ENCODE results near the gene BBX. TPM values are rescaled to one million over a fixed set of nuclear protein-coding genes. Genes with fewer than 3 reads are reported as not detected.
A peak's percentile ranks its signal among the peaks of the same experiment; 100 is the strongest.

The BBX gene
- polyA plus RNA-seq, 3 donors = 15.7 to 25.1 (median 16.6) TPM

- DNase-seq = peak in 1 of 3 donors; percentile 8
- H3K27ac ChIP-seq (ENCODE audit: low read depth in 1 of 2, low read length in 2 of 2) = peak overlapping the region in 1 of 2 donors; percentile 85
- H3K4me1 ChIP-seq (ENCODE audit: control insufficient read depth in 1 of 2, insufficient read depth in 2 of 2, low read length in 2 of 2) = peaks cover 15 to 16% of the 10 kb centered on the region in 2 donors
- peaks cover 0 to 3% of the 10 kb centered on the region in 2 donors for H3K27me3 ChIP-seq (ENCODE audit: control insufficient read depth in 2 of 2, insufficient read depth in 2 of 2, low read length in 2 of 2)
- H3K4me3 ChIP-seq (replicated peaks in 1 of 3; ENCODE audit: low read depth in 2 of 3, low read length in 3 of 3) = peak overlapping the region; percentile 93 to 98 (median 95)
- peaks cover 0 to 6% of the 10 kb centered on the region in 2 donors for H3K36me3 ChIP-seq (replicated peaks in 1 of 2; ENCODE audit: control insufficient read depth in 1 of 2, insufficient read depth in 2 of 2, low read length in 2 of 2)
- H3K4me1 Mint-ChIP-seq = peaks cover 28% of the 10 kb centered on the region
- peak overlapping the region; percentile 22 to 90 (median 66) for H3K27ac Mint-ChIP-seq
- H3K9ac ChIP-seq (ENCODE audit: insufficient read depth, low read length, poor library complexity, severe bottlenecking) = peak overlapping the region; percentile 85
- no peak for TF ChIP-seq CTCF (IDR thresholded peaks at IDR 0.05)
- peak overlapping the region; percentile 98 for H3K4me2 ChIP-seq (replicated peaks; ENCODE audit: extremely low read depth, low read length, poor library complexity, severe bottlenecking)
- intact Hi-C loops (cut with micrococcal nuclease) = loop anchor here in 1 of 2 donors (5.0 kb wide), 1 partner anchor 93 kb away; no protein-coding TSS in a partner anchor
- peaks cover 31% of the 10 kb centered on the region for H3K79me2 ChIP-seq (ENCODE audit: insufficient read depth, low read length)
- WGBS (ENCODE audit: insufficient coverage) = 0% methylated on average over 26 of the region's 28 CpGs
- H3K9me3 ChIP-seq (replicated peaks in 1 of 2; ENCODE audit: control insufficient read depth in 1 of 2, insufficient read depth in 1 of 2, low read length in 2 of 2) = no peaks in the 10 kb centered on the region
- H3K36me3 Mint-ChIP-seq = peaks cover 3 to 20% of the 10 kb centered on the region in 2 donors
- H3K27me3 Mint-ChIP-seq (ENCODE audit: low read depth in 3 of 3) = peaks cover 0 to 6% (median 4%) of the 10 kb centered on the region in 3 donors
- H3K4me3 Mint-ChIP-seq = peak overlapping the region; percentile 97 to 99
- peak overlapping the region; percentile 94 for H2AFZ ChIP-seq (ENCODE audit: insufficient read depth, low read depth, low read length, poor library complexity, severe bottlenecking)
- H3K9me3 Mint-ChIP-seq = no peaks in the 10 kb centered on the region
- peaks cover under 1% of the 10 kb centered on the region for H4K20me1 ChIP-seq (ENCODE audit: insufficient read depth, low read length)
Measured at GRCh38 chr3:107525644-107526305, 3.0 kb downstream of the BBX start.

GRCh38 chr3:107531917-107532469 is 9.2 kb downstream of the BBX start:
- no peak overlapping the region for H3K27ac ChIP-seq (ENCODE audit: low read depth in 1 of 2, low read length in 2 of 2)
- Mint-ChIP-seq H3K4me3 (no peak overlapping the region), H3K27ac (no peak overlapping the region), H3K4me1 (peaks cover 8% of the 10 kb centered on the region), H3K9me3 (no peaks in the 10 kb centered on the region), H3K27me3 (ENCODE audit: low read depth in 3 of 3) (no peaks in the 10 kb centered on the region), H3K36me3 (peaks cover 3 to 27% of the 10 kb centered on the region in 2 donors)
- peaks cover 0 to 6% of the 10 kb centered on the region in 2 donors for H3K36me3 ChIP-seq (replicated peaks in 1 of 2; ENCODE audit: control insufficient read depth in 1 of 2, insufficient read depth in 2 of 2, low read length in 2 of 2)
- peaks cover 5% of the 10 kb centered on the region for H3K79me2 ChIP-seq (ENCODE audit: insufficient read depth, low read length)
- no peaks in the 10 kb centered on the region for H3K9me3 ChIP-seq (replicated peaks in 1 of 2; ENCODE audit: control insufficient read depth in 1 of 2, insufficient read depth in 1 of 2, low read length in 2 of 2)
- 100% methylated on average over 1 of the region's 9 CpGs for WGBS (ENCODE audit: insufficient coverage)
- H3K4me3 ChIP-seq (replicated peaks in 1 of 3; ENCODE audit: low read depth in 2 of 3, low read length in 3 of 3) = no peak overlapping the region
- H3K27me3 ChIP-seq (ENCODE audit: control insufficient read depth in 2 of 2, insufficient read depth in 2 of 2, low read length in 2 of 2) = no peaks in the 10 kb centered on the region
- H4K20me1 ChIP-seq (ENCODE audit: insufficient read depth, low read length) = peaks cover 14% of the 10 kb centered on the region
- no peak overlapping the region for H3K4me2 ChIP-seq (replicated peaks; ENCODE audit: extremely low read depth, low read length, poor library complexity, severe bottlenecking)
- no peaks in the 10 kb centered on the region for H3K4me1 ChIP-seq (ENCODE audit: control insufficient read depth in 1 of 2, insufficient read depth in 2 of 2, low read length in 2 of 2)
- no peak for TF ChIP-seq CTCF (IDR thresholded peaks at IDR 0.05)
- DNase-seq = no peak
- no peak overlapping the region for H2AFZ ChIP-seq (ENCODE audit: insufficient read depth, low read depth, low read length, poor library complexity, severe bottlenecking)
- intact Hi-C loops (cut with micrococcal nuclease) = no loop called here
- no peak overlapping the region for H3K9ac ChIP-seq (ENCODE audit: insufficient read depth, low read length, poor library complexity, severe bottlenecking)

Measured in CD14-positive monocyte (primary cell).